Osteocyte (in vitro differentiated cells): ENCODE data around the gene CACNA1D. TPM values are rescaled to one million over a fixed set of nuclear protein-coding genes. Genes with fewer than 3 reads are reported as not detected.

Experiments used
- DNase-seq: peaks from one replicate; pipeline ENCODE4 v3.0.0; 2021; ENCODE audit warnings: mixed read lengths; ENCODE audit not compliant: unreplicated experiment; ENCODE audit errors: extremely low spot score
- H3K27ac Mint-ChIP-seq: one replicate; pipeline ENCODE4 v1.8.0; 2021; ENCODE audit warnings: mild to moderate bottlenecking, mixed read lengths; ENCODE audit not compliant: unreplicated experiment
- H3K27me3 Mint-ChIP-seq: one replicate; pipeline ENCODE4 v1.8.0; 2021; ENCODE audit warnings: mixed read lengths; ENCODE audit not compliant: unreplicated experiment
- H3K36me3 Mint-ChIP-seq: one replicate; pipeline ENCODE4 v1.8.0; 2021; ENCODE audit warnings: mixed read lengths; ENCODE audit not compliant: unreplicated experiment
- H3K4me1 Mint-ChIP-seq: one replicate; pipeline ENCODE4 v1.8.0; 2021; ENCODE audit warnings: mixed read lengths; ENCODE audit not compliant: unreplicated experiment
- H3K4me3 Mint-ChIP-seq: one replicate; pipeline ENCODE4 v1.8.0; 2021; ENCODE audit warnings: mild to moderate bottlenecking, moderate library complexity, mixed read lengths; ENCODE audit not compliant: unreplicated experiment
- H3K9me3 Mint-ChIP-seq: one replicate; pipeline ENCODE4 v1.8.0; 2021; ENCODE audit warnings: mixed read lengths; ENCODE audit not compliant: unreplicated experiment
- total RNA-seq: library from RNA; stranded (reverse); gene quantifications from 2 replicates; pipeline ENCODE4 v1.2.1, GENCODE V29; 2021
- TF ChIP-seq, protein P1 (sequence below): fragments of 200-600 bp; sonication (generic); IDR thresholded peaks from 2 replicates; pipeline ENCODE4 v1.5.0; 2021; ENCODE audit warnings: antibody characterized with exemption, mild to moderate bottlenecking, moderate library complexity

The CACNA1D gene
- total RNA-seq, 1 donor from 2014 or later: 0.48 TPM

GRCh38 chr3:53606793-53607192, 112.4 kb downstream of the CACNA1D start:
- Mint-ChIP-seq H3K4me3 (no peak overlapping the region), H3K9me3 (peaks cover 4% of the 10 kb centered on the region), H3K27ac (no peak overlapping the region), H3K27me3 (peaks cover 5% of the 10 kb centered on the region), H3K4me1 (no peaks in the 10 kb centered on the region), H3K36me3 (no peaks in the 10 kb centered on the region)
- no peak for DNase-seq
- TF ChIP-seq, protein P1, sequence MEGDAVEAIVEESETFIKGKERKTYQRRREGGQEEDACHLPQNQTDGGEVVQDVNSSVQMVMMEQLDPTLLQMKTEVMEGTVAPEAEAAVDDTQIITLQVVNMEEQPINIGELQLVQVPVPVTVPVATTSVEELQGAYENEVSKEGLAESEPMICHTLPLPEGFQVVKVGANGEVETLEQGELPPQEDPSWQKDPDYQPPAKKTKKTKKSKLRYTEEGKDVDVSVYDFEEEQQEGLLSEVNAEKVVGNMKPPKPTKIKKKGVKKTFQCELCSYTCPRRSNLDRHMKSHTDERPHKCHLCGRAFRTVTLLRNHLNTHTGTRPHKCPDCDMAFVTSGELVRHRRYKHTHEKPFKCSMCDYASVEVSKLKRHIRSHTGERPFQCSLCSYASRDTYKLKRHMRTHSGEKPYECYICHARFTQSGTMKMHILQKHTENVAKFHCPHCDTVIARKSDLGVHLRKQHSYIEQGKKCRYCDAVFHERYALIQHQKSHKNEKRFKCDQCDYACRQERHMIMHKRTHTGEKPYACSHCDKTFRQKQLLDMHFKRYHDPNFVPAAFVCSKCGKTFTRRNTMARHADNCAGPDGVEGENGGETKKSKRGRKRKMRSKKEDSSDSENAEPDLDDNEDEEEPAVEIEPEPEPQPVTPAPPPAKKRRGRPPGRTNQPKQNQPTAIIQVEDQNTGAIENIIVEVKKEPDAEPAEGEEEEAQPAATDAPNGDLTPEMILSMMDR: no peak

- H3K27ac Mint-ChIP-seq: no peak overlapping the region
- H3K27me3 Mint-ChIP-seq: peaks cover 10% of the 10 kb centered on the region
- DNase-seq: no peak
Measured at GRCh38 chr3:53612508-53612907, 118.1 kb downstream of the CACNA1D start.

DNA sequence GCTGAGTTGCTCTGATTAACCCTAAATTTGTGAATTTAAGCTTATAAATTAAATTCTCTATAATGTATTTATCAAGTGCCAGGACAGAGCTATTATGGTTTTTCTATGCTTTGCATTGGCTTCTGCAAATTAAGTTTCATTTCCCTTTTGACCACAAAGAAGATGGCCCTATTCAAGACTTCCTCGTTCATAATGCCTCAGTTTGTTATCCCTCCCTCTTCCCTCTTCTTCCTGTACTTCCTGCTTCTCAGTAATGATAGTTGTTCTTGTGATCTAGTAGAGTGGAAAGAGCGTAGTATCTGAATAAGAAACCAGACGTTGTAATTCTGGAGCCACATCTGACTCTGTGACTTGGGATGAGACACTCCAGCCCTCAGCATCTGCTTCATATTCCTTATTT, 118.7 kb downstream of the CACNA1D start:
- TF ChIP-seq, protein P1: no peak
- Mint-ChIP-seq H3K27me3 (peaks cover 10% of the 10 kb centered on the region), H3K27ac (no peak overlapping the region), H3K36me3 (no peaks in the 10 kb centered on the region), H3K4me3 (no peak overlapping the region), H3K4me1 (no peaks in the 10 kb centered on the region), H3K9me3 (no peaks in the 10 kb centered on the region)
- no peak for DNase-seq

More at GRCh38 chr3:53612508-53612907, 118.1 kb downstream of the CACNA1D start:
- H3K9me3 Mint-ChIP-seq: no peaks in the 10 kb centered on the region
- H3K4me1 Mint-ChIP-seq: no peaks in the 10 kb centered on the region
- no peaks in the 10 kb centered on the region for H3K36me3 Mint-ChIP-seq
- TF ChIP-seq, protein P1: no peak
- H3K4me3 Mint-ChIP-seq: no peak overlapping the region

DNA sequence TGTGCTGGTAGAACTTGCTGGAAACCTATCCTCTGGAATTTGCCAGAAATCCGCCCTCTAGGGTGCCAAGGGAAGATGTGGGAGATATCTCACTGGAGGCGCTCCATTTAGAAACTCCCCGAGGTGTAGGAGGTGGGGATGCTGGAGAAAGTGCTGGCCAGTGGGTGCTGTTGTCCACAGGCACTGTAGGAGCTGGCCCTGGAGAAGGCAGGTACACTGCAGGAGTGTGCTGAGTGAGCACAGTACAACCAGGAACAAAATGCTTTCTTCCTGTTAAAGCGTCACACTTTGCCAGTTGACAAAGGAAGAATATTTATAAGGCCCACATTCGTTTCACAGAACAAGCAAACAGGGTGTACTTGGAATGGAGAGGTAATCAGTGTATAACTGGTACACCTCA, 119.9 kb downstream of the CACNA1D start:
- Mint-ChIP-seq H3K9me3 (no peaks in the 10 kb centered on the region), H3K27ac (no peak overlapping the region), H3K36me3 (no peaks in the 10 kb centered on the region), H3K27me3 (peaks cover 10% of the 10 kb centered on the region), H3K4me1 (no peaks in the 10 kb centered on the region), H3K4me3 (no peak overlapping the region)
- peak; percentile 68 for DNase-seq
- TF ChIP-seq, protein P1: no peak

DNA sequence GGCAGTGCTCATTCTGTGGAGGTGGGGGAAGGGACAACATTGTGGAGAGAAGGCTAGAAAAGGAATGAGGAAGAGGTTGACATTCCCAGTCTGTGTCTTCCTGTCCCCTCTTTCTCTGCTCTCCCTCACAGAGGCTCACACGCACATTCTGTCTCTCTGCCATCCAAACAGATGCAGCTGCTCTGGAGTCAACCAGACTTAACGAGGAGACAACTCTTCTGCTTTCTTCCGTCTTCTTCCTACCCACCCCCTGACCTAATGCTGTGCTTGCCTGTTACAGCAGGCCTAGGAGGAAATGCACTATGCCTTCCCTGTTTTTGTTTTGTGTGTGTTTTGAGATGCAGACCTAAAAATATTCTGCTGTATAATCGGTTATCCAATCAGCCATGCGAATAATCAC, 121.9 kb downstream of the CACNA1D start:
- no peaks in the 10 kb centered on the region for H3K36me3 Mint-ChIP-seq

More for the DNA sequence above, 121.9 kb downstream of the CACNA1D start:
- H3K4me3 Mint-ChIP-seq: no peak overlapping the region
- H3K9me3 Mint-ChIP-seq: no peaks in the 10 kb centered on the region
- peak; percentile 46 for DNase-seq
- no peaks in the 10 kb centered on the region for H3K4me1 Mint-ChIP-seq
- TF ChIP-seq, protein P1: no peak
- peaks cover 12% of the 10 kb centered on the region for H3K27me3 Mint-ChIP-seq
- no peak overlapping the region for H3K27ac Mint-ChIP-seq
